Type B pancreatic cell (in vitro differentiated cells): ENCODE results near the gene CEP43. TPM values are rescaled to one million over a fixed set of nuclear protein-coding genes. Genes with fewer than 3 reads are reported as not detected.

ENCODE experiments used
- DNase-seq: peaks from one replicate; pipeline ENCODE4 v3.0.0; 2021; ENCODE audit warnings: mixed read lengths; ENCODE audit not compliant: unreplicated experiment; ENCODE audit errors: extremely low spot score
- H3K27ac Mint-ChIP-seq: 2 replicates; pipeline ENCODE4 v1.8.0; 2021; ENCODE audit warnings: mild to moderate bottlenecking, mixed read lengths
- H3K27me3 Mint-ChIP-seq: 2 replicates; pipeline ENCODE4 v1.8.0; 2021; ENCODE audit warnings: mixed read lengths
- H3K36me3 Mint-ChIP-seq: 2 replicates; pipeline ENCODE4 v1.8.0; 2021; ENCODE audit warnings: mixed read lengths
- H3K4me1 Mint-ChIP-seq: one replicate; pipeline ENCODE4 v1.8.0; 2021; ENCODE audit warnings: mixed read lengths; ENCODE audit not compliant: unreplicated experiment
- H3K4me3 Mint-ChIP-seq: 2 replicates; pipeline ENCODE4 v1.8.0; 2021; ENCODE audit warnings: mild to moderate bottlenecking, mixed read lengths
- H3K9me3 Mint-ChIP-seq: 2 replicates; pipeline ENCODE4 v1.8.0; 2021; ENCODE audit warnings: mixed read lengths
- CTCF ChIP-seq: fragments of 200-600 bp; sonication (generic); conservative IDR thresholded peaks from 2 replicates; pipeline ENCODE4 v1.5.0; 2021; ENCODE audit warnings: antibody characterized with exemption, mild to moderate bottlenecking
- total RNA-seq: library from RNA; stranded (reverse); gene quantifications from 2 replicates; pipeline ENCODE4 v1.2.1, GENCODE V29; 2021; ENCODE audit warnings: low replicate concordance

CEP43 gene
- total RNA-seq, 1 donor from 2014 or later: 35.3 TPM

- Mint-ChIP-seq H3K4me3 (no peak overlapping the region), H3K4me1 (peaks cover 9% of the 10 kb centered on the region), H3K27ac (no peak overlapping the region), H3K9me3 (peaks cover 22% of the 10 kb centered on the region), H3K36me3 (peaks cover 21% of the 10 kb centered on the region), H3K27me3 (no peaks in the 10 kb centered on the region)
- no peak for TF ChIP-seq CTCF
- DNase-seq: no peak
These were observed 27.9 kb upstream of the CEP43 start for GRCh38 chr6:166971271-166971670.

GRCh38 chr6:166972101-166972500 lies 27.1 kb upstream of the CEP43 start:
- Mint-ChIP-seq H3K4me1 (peaks cover 9% of the 10 kb centered on the region), H3K27me3 (no peaks in the 10 kb centered on the region), H3K9me3 (peaks cover 15% of the 10 kb centered on the region), H3K4me3 (no peak overlapping the region), H3K27ac (no peak overlapping the region), H3K36me3 (peaks cover 18% of the 10 kb centered on the region)
- no peak for TF ChIP-seq CTCF
- DNase-seq: no peak

- Mint-ChIP-seq H3K4me1 (no peaks in the 10 kb centered on the region), H3K36me3 (peaks cover 18% of the 10 kb centered on the region), H3K27ac (no peak overlapping the region), H3K4me3 (no peak overlapping the region), H3K9me3 (no peaks in the 10 kb centered on the region), H3K27me3 (no peaks in the 10 kb centered on the region)
- no peak for TF ChIP-seq CTCF
- no peak for DNase-seq
These were observed 22.6 kb upstream of the CEP43 start for GRCh38 chr6:166976636-166977035.

- no peak for DNase-seq
- H3K4me3 Mint-ChIP-seq: no peak overlapping the region
- H3K4me1 Mint-ChIP-seq: no peaks in the 10 kb centered on the region
- no peaks in the 10 kb centered on the region for H3K27me3 Mint-ChIP-seq
- no peak for TF ChIP-seq CTCF
- H3K9me3 Mint-ChIP-seq: no peaks in the 10 kb centered on the region
- H3K36me3 Mint-ChIP-seq: peaks cover 17% of the 10 kb centered on the region
- H3K27ac Mint-ChIP-seq: no peak overlapping the region
These were observed 21.3 kb upstream of the CEP43 start for GRCh38 chr6:166977621-166978525.

- no peaks in the 10 kb centered on the region for H3K27me3 Mint-ChIP-seq
- H3K9me3 Mint-ChIP-seq: no peaks in the 10 kb centered on the region
- H3K36me3 Mint-ChIP-seq: peaks cover 20% of the 10 kb centered on the region
- H3K27ac Mint-ChIP-seq: no peak overlapping the region
- no peak for TF ChIP-seq CTCF
- H3K4me3 Mint-ChIP-seq: no peak overlapping the region
- no peaks in the 10 kb centered on the region for H3K4me1 Mint-ChIP-seq
- DNase-seq: no peak
These were observed 18.5 kb upstream of the CEP43 start for GRCh38 chr6:166980738-166981137.
